SIG-M5 (cell line): ENCODE measurements around the gene ZNF48.
"Not testable (repeated sequence)": the region's sequence is repeated elsewhere in the genome, so short reads cannot be mapped to it uniquely, and the experiment has no call there.

ENCODE experiments used
- DNase-seq: peaks from one replicate; lab custom pipeline; 2025; lab: John Stamatoyannopoulos, UW

The ZNF48 gene

DNA sequence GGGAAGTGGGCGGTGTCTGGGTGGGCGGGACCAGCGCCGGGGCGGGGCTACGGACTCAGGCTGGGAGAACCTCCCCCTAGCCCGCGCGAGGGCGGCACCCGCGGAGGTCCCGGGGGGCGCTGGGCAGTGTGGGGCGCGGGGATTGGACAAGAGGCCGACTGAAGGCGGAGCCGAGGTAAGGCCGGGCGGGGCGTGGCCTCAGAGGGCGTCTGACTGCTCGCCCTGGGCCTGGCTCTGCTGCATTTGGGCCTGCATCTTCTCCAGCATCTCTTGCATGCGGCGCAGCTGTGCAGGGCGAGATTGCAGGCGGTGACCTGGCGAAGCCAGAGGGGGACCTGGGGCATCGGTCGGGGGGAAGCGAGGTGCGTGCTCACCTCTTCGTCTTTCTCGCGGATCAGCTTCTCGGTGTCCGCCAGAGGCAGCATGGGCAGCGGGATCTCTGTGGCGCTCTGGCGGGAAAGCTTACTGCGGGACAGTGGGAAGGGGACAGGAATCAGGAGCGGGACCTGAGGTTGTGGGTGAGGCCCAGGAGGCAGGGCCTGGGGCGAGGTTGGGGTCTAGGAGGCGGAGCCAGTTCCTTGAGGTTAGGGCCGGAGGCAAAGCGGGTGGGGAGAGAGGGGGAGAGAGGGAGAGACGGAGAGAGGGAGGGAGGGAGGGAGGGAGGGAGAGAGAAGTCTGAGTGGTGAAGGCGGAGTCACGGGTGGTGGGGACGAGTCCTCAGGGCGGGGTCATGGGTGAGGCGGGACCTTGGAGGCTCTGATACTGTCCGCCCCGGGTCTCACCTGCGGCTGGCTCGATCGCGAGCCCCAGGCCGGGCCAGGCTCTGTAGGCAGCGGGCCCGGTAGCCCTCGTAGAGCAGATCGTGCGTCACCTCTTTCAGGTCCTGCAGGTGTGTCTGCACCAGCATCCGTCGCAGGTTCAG lies 16.7 kb upstream of the ZNF48 start:
- DNase-seq = peak; percentile 60

DNA sequence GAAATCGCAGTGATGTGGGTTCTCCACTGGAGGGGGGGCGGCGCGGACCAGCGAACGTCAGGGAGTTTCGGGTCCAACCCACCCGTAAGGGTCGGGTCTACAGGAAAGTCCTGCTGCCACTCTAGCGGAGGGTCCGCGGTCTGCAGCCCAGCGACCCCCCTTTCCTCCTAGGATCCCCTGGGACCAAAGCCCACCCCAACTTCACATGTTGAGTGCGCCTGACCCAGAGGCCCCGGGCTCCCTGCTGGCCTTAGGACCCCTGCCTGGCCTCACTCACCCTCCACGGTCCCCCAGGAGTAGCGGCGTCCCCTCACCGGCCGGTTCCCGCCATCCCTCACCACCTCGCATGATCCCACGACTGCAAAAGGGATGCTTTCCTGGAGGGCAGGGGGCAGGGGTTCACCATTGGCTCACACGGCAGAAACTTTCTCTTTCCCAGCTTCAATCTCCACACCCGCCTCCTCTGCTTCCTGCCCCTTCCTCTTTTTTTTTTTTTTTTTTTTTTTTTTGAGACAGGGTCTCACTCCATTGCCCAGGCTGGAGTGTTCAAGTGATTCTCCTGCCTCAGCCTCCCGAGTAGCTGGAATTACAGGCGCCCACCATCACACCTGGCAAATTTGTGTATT lies 15.9 kb upstream of the ZNF48 start:
- DNase-seq = no peak

DNA sequence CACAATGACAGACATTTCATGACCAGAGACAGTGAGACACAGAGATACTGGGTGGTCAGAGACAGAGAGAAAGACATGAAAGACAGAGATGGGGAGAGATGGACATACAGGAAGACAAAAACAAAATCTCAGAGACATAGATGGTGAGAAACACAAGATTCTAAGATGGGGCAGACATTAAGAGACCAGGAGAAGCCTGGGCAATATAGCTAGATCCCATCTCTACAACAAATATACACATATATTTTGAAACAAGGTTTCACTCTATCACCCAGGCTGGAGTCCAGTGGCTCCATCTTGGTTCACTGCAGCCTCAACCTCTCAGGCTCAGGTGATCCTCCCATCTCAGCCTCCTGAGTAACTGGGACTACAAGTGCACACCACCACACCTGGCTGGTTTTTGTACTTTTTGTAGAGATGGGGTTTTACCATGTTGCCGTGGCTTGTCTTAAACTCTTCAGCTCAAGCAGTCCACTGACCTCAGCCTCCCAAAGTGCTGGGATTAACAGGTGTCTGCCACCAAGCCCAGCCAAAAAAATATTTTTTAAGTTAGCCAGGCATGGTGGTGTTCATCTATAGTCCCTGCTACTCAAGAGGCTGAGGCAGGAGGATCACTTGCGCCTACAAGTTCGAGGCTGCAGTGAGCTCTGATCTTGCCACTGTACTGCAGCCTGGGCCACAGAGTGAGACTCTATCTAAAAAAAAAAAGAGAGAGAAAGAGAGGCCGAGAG lies 15.0 kb upstream of the ZNF48 start:
- DNase-seq = no peak

DNA sequence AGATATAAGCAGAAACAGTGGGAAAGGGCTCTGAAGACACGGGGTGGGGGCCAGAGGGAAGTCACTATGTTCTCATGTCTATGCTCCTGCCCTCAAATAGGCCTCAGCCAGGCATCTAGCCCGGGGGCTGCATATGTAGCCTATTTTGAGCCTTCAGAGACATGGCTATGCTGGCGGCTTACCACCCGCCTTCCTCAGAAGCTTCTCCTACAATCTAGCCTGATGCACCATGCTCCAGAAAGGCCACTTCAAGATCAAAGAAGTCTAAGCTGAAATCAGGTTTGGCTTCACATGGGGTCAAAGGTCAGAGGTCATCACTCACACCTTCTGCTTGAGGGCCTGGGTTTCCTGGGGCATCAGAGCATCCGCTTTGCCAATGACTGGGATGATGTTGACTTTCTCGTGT lies 14.4 kb upstream of the ZNF48 start:
- no peak for DNase-seq

DNA sequence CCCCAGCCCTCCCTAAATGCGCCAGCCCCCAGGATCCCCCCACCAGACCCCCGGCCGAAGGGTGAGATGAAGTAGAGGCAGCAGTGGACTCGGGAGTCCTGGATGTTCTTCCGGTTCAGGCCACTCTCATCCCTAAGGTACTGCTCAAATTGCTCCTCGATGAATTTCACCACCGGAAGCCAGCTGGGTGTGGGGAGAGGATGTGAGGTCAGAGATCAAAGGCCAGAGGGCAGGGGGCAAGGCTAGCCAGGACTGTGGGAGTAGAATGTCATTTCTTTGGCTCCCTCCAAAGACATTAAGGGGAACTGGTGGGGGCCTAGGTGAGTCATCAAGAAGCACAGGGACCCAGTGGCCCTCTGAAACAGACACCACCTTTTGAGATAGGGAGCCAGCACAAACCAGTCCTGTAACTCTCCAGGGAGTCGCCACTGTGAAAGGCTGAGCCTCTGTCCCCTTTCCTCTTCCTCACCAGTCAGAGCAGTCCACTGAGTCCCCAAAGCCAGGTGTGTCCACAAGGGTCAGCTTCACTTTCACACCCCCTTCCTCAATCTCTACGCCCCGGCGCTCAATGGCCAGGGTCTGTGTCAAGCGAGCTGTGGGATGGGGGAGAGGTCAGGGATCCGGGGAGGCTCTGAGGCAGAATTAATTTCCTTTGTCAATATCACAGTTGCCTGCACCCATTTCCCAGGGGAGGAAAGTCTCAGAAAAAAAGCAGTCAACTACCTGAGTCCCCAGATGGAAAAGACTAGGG lies 13.8 kb upstream of the ZNF48 start:
- DNase-seq = no peak

DNA sequence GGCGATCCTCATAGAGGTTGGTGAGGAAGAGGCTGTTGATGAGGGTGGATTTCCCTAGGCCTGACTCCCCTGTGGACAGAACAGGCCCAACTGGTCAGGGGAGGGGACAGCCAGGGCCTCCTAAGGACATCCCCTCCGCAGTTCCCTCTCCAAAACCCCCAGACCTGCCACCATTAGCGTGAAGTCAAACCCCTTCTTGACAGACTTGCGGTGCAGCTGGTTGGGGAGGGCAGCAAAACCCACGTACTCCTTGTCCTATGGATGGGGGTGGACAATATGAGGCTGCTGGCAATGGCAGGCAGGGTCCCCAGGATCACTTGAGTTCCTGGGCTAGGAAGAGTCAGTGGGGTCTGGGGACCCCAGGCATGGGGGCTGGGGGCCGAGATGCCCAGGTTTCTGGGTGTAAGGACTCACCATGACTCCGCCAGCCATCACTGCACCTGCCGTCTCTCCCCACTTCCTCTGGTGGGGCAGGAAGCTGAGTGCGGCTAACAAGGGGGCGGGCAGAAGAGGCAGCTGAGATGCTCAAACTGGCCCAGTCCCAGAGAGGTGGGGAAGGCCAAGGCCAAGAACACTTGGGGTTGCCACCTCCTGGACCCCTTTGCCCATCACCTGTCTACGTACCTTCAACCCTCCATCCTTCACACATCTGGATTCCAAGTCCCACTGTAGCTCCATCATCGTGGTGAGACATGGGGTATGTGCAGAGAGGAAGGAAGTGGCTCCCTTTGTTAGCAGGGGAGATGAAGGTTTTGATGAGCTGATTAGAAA lies 12.9 kb upstream of the ZNF48 start, which contains the start of gene SEPTIN1:
SEPTIN1 (minus strand) TSS at position 451 of the 771 bp plus-strand sequence; CDS start at position 432, 19 bp downstream.
- no peak for DNase-seq

DNA sequence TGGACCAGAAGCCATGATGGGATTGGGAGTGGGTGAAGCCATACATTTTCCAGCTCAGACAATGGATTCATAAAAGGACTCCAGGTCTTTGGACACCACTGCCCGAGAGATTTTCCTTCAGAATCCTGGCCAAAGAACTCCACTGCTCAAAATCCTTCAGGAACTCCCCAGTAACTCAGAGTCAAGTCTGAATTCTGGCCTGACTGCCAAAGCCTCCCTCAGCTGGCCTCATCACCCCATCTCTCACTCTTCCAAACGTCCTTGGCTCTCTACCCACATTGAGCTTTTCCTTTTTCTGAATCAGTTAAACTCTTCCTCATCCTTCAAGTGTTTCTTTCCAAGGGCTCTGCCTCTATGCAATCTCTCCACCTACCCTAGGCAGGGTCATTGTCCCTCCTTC lies 11.7 kb upstream of the ZNF48 start:
- no peak for DNase-seq

DNA sequence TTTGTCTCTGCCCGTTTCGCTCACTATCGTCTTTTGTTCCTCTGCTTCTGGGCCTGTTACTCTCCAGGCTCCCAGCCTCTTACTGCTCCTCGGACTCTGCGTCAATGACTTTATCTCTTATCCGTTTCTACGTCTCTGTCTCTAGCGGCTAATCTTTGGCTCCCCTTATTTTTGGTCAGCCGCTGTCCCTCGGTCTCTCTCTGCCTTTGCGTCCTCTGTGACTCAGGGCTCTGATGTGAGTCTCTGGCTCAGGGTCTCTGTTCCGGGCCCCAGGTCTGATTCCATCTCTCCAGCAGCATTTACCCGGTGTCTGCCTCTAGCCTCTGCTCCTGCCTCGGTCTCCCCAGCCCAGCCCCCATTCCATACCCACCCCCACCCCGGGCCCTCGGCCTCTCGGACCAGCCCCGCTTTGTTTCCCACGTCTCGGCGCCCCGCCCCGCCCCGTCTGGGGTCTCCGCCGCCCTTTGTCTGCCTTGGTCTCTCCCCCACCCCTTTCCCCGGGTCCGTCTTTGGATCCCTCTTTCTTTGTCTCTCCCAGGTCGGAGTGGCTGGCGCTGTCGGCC lies 547 bp upstream of the ZNF48 start:
- DNase-seq = no peak

DNA sequence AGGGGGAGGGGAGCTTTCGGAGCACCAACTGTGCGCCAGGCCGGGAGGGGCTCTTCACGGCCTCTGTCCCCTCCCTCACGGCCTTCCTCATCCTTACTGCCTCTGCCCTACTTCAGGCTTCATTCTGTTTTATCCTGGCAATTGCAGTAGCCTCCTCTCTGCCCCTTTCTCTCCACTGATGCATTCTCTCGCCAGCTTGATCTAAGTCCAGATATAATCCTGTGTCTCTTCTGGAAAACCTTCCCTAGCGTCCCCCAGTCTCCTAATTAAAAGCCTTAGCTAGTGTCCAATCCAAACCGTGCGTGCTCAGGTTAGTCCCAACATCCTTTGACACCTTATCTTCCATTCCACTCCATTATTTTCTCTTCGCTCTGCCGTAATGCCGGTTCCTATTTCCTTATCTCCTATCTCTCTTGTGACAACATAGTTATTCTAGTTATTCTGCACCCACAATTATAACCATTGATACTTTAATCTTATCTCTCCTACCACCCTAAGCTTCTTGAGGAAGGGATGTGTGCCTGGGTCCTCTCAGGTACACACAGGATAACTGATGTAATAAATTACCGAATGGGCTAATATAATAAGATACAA lies 869 bp downstream of the ZNF48 start:
- DNase-seq = no peak

DNA sequence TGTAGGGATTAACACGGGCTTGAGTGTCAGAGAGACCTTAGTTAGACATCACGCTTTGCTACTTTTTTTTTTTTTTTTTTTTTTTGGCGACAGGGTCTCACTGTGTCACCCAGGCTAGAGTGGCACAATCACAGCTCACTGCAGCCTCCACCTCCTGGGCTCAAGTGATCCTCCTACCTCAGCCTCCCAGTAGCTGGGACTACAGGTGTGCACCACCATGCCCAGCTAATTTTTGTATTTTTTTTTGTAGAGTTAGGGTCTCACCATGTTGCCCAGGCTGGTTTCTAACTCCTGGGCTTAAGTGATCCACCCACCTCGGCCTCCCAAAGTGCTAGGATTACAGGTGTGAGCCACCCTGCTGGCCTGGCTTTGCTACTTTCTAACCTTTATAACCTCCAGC lies 1.4 kb downstream of the ZNF48 start:
- not testable (repeated sequence) for DNase-seq

DNA sequence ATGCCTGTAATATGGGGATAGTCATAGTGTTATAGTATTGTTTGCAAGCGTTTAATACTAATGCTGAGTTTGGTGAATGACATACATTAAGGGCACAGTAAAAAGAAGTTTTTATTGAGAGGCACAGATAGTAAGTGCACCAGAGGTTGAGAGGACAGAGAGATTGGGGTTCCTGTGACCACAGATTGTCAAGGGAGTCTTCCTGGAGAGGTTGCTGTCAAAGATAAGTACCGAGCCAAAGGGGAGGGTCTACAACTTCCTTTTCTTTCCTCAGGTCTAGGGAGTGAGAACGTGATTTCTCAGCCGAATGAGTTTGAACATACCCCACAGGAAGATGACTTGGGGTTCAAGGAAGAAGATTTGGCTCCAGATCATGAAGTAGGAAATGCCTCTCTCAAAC lies 1.8 kb downstream of the ZNF48 start:
- DNase-seq = no peak

DNA sequence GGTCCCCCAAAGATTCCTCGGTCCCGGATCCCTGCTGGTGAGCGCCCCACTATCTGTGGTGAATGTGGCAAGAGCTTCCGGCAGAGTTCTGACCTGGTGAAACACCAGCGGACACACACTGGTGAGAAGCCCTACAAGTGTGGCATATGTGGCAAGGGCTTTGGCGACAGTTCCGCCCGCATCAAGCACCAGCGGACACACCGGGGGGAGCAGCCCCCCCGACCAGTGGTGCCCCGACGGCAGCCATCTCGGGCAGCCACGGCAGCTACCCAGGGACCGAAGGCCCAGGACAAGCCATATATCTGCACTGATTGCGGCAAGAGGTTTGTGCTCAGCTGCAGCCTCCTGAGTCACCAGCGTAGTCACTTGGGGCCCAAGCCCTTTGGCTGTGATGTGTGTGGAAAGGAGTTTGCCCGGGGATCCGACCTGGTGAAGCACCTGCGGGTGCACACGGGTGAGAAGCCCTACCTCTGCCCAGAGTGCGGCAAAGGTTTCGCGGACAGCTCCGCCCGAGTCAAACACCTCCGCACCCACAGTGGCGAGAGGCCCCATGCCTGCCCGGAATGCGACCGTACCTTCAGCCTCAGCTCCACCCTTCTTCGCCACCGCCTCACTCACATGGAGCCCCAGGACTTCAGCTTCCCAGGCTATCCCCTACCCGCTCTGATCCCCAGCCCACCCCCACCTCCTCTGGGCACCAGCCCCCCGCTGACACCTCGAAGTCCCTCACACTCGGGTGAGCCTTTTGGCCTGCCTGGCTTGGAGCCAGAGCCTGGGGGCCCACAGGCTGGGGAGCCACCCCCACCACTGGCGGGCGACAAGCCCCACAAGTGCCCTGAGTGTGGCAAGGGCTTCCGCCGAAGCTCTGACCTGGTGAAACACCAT lies 2.8 kb downstream of the ZNF48 start:
- DNase-seq = no peak

DNA sequence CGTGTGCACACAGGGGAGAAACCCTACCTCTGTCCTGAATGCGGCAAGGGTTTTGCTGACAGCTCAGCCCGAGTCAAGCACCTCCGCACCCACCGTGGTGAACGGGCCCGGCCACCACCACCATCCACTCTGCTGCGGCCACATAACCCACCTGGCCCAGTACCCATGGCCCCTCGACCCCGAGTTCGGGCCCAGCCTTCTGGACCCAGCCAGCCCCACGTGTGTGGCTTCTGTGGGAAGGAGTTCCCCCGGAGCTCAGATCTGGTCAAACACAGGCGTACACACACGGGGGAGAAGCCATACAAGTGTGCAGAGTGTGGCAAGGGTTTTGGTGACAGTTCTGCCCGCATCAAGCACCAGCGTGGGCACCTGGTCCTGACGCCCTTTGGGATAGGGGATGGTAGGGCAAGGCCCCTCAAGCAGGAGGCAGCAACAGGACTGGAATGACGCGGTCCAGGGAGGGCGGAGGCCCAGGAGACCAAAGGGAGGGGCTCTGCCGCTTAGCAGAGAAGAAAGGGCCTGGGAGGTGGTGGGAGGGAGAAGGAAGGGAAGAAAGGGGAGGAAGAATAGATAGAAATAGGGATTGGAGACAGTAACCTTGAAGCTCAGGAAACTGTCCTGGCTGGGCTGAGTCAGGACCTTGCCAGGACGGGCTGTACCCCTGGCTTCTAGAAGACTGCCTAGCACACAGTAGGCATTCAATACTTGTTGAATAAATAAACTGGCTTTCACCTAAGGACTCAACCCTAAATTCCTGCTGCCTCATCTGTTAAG lies 3.6 kb downstream of the ZNF48 start:
- DNase-seq = no peak

DNA sequence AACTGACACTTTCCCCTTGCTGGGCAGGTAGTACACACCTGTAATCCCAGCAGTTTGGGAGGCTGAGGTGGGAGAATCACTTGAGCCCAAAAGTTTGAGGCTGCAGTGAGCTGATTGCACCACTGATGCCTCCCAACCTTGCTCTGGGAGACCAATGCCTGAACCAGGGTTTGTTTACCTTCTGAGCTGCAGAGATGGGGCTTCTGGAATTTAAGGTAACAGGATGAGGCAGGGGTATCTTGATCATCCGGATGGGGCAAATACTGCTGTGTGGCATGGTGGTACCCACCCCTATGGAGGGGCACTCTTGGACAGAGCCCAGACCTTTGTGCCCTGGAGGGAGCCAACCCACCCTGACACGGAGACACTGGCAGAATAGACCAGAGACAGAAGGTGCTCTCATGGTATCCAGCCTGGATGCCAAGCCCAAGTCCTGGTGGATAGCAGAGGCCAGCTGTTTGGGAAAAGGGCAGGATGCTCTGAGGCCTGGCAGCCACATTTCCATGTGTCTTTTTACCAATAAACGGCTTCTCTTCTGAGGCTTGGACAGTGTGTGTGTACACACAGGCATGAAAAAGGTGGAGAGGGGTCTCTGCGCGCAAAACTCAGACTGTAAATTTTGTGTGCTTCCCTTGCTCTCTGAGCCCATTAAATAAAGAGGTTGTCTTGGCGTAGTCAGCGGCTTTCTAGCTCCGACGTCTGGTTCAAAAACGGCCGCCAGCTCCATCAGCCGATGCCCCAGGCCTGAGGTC lies 4.4 kb downstream of the ZNF48 start:
- no peak for DNase-seq

DNA sequence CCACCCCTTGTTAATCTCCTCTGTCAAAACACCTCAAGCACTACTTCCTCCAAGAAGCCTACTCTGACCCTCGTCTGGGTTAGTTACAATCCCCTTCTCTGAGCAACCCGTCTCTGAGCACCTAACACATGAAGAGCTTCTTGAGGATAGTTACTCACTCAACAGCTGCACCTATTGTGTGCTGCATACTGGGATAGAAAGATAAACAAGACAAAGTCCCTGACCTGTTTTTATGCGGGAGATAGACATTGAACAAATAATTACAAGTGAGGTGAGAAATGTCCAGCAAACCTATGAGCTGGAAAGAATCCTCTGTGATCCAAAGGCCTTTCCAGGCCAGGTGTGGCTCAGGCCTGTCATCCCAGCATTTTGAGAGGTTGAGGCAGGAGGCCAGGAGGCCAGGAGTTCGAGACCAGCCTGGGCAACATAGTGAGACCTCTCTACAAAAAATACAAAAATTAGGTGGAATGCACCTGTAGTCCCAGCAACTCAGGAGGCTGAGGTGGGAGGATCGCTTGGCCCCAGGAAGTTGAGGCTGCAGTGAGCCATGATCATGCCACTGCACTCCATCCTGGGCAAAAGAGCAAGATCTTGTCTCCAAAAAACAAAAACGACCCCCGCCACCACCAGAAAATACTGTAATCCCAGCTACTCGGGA lies 6.7 kb downstream of the ZNF48 start:
- DNase-seq = no peak

DNA sequence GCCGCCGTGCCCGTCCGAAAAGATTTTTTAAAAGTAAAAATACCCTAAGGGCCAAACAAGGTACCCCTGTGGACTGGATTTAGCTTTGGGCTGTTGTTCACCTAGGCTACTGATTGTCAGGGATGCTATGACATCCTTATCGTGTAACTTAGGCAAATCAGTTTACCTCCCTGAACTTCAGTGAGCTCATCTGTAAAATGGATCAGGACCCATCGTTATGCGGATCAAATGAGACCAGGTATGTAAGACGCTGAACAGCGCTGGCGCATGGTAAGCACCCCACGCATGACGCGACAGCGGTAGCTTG lies 11.5 kb downstream of the ZNF48 start:
- DNase-seq = no peak

DNA sequence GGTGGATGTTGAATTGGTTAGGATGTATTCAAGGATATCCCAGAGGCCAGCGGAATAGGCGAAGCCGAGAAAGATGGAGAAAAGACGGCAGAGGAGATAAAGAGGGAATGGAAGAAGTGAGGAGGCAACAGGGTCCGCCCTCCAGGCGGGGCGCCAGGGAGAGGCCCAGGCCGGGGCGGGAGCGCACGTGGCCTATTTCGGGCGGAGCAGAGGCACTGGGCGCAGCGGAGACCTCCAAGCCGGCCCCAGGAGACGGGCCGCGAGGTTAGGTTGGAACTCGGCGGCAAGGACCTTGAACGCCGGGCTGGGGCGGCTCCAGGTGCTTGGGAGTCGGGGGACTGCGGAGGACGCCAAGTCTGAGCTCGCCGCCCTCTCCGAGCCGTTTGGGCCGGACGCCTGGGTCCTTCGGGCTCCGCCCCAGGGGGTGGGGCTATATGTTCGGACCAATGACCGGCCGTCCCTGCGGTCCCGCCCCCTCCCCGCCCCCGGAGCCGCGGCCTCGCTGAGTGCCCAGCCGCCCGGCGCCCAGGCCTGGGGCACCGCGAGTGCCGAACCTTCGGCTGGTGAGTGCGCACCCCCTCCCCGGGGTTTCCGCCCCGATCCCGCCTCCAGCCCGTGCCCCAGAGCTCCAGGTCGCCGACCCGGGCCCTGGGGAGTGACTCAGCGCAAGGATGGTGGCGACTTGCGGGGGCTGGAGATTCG lies 12.0 kb downstream of the ZNF48 start, which contains the start of gene ZNF771:
ZNF771 (plus strand) TSS at position 505 of the 702 bp plus-strand sequence. CDS start 448 bp downstream, outside the sequence.
- no peak for DNase-seq
